Esophagus (tissue), 2 donors: ENCODE data around the gene ACR. TPM values are rescaled to one million over a fixed set of nuclear protein-coding genes. Genes with fewer than 3 reads are reported as not detected.

Source experiments
- H3K27ac ChIP-seq, 2 donors: one replicate each; pipeline ENCODE4 v1.5.1; 2013; ENCODE audit warnings: low read depth in 2 of 2, mild to moderate bottlenecking in 2 of 2, inconsistent platforms in 1 of 2, low read length in 1 of 2, moderate library complexity in 1 of 2
- H3K27me3 ChIP-seq, 2 donors: one replicate each; pipeline ENCODE4 v1.6.1; 2013; ENCODE audit warnings: low read length in 2 of 2, control low read depth in 1 of 2, mild to moderate bottlenecking in 1 of 2; ENCODE audit not compliant: insufficient read depth in 2 of 2, control insufficient read depth in 1 of 2
- H3K36me3 ChIP-seq, 2 donors: one replicate each; pipeline ENCODE4 v1.6.1; 2013; ENCODE audit warnings: low read length in 1 of 2; ENCODE audit not compliant: control insufficient read depth in 2 of 2, insufficient read depth in 2 of 2
- H3K4me1 ChIP-seq, 2 donors: one replicate each; pipeline ENCODE4 v1.6.1; 2013; ENCODE audit warnings: low read length in 1 of 2; ENCODE audit not compliant: control insufficient read depth in 2 of 2, insufficient read depth in 2 of 2
- H3K4me3 ChIP-seq, 2 donors: one replicate each; pipeline ENCODE4 v1.5.1; 2013; ENCODE audit warnings: low read length in 2 of 2, mild to moderate bottlenecking in 2 of 2, low read depth in 1 of 2, moderate library complexity in 1 of 2
- H3K9me3 ChIP-seq, 2 donors: one replicate each; pipeline ENCODE4 v1.6.1; 2013; ENCODE audit warnings: mild to moderate bottlenecking in 2 of 2, low read depth in 1 of 2, low read length in 1 of 2, moderate library complexity in 1 of 2; ENCODE audit not compliant: control insufficient read depth in 2 of 2, insufficient read depth in 1 of 2
- WGBS, 2 donors: extraction: QIAGEN DNeasy Blood & Tissue Kit; methylation state at CpG; one replicate each; pipeline ENCODE4 v1.1.7; 2013; 5-methylcytosine and 5-hydroxymethylcytosine counted together
- polyA plus RNA-seq, 2 donors: library from polyadenylated mRNA; stranded (reverse); fragments of 200-250 nt; gene quantifications; one replicate each; pipeline ENCODE4 v1.2.3, GENCODE V29; 2013
- donor health status: healthy with polysubstance abuse.
- donor health status: Bipolar disorder and iron deficiency.

The ACR gene
- polyA plus RNA-seq, 2 donors, result 0.14 to 0.20 TPM

DNA sequence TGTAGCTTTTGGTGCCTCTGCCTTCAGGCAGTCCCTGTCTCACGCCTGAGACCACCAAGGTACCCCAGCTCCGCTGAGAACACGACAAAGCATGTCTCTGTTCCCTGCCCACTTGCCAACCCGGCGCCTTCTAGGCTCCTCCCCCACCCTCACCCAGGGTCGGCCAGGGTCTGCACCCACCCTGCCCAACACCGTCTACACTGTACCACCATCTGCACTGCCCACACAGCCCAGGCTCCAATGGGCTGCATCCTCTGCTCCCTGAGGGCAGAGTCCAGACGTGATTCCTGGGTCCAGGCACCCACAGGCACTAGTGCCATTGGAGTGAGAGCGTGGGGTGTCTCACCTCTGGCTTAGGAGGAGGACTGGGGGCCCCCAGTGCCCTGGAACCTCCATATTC lies 22.8 kb upstream of the ACR start:
- Histone ChIP-seq H3K4me1 (peaks cover 3 to 6% of the 10 kb centered on the region in 2 donors), H3K27ac (no peak overlapping the region), H3K9me3 (no peaks in the 10 kb centered on the region), H3K4me3 (no peak overlapping the region), H3K27me3 (no peaks in the 10 kb centered on the region), H3K36me3 (peaks cover 0 to 3% of the 10 kb centered on the region in 2 donors)
- WGBS, 2 donors, result 83 to 84% methylated on average over 9 of the region's 9 CpGs

DNA sequence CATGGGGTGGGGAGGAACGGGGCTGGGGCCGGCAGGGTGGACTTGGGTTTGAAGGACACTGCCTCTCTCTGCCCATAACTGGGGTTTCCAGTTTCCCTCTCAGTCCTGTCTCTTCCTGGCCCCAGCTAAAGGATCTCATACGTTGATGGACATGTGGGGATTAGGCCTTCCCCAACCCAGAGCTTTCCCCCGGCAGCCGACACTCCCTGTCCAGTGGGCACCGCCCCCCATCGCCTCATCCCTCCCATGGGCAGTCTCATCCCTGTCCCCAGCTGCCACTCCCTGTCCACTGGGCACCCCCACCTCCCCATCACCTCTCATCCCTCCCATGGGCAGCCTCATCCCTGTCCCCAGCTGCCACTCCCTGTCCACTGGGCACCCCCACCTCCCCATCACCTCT lies 22.2 kb upstream of the ACR start:
- no peak overlapping the region for H3K27ac ChIP-seq
- WGBS, 2 donors, result 87 to 94% methylated on average over 7 of the region's 7 CpGs
- H3K9me3 ChIP-seq, result no peaks in the 10 kb centered on the region

GRCh38 chr22:50716290-50717024 lies 21.5 kb upstream of the ACR start:
- Histone ChIP-seq H3K27ac (no peak overlapping the region), H3K27me3 (peaks cover 0 to 3% of the 10 kb centered on the region in 2 donors), H3K36me3 (peaks cover 0 to 3% of the 10 kb centered on the region in 2 donors), H3K9me3 (no peaks in the 10 kb centered on the region), H3K4me3 (no peak overlapping the region), H3K4me1 (peaks cover 0 to 7% of the 10 kb centered on the region in 2 donors)
- WGBS, 2 donors, result 91 to 92% methylated on average over 13 of the region's 13 CpGs

More for the DNA sequence above, 22.2 kb upstream of the ACR start:
- Histone ChIP-seq H3K27me3 (peaks cover 0 to 3% of the 10 kb centered on the region in 2 donors), H3K4me3 (no peak overlapping the region), H3K4me1 (peaks cover 5 to 7% of the 10 kb centered on the region in 2 donors), H3K36me3 (peaks cover 0 to 3% of the 10 kb centered on the region in 2 donors)

GRCh38 chr22:50717709-50718351 lies 20.2 kb upstream of the ACR start:
- Histone ChIP-seq H3K4me3 (no peak overlapping the region), H3K36me3 (peaks cover 0 to 3% of the 10 kb centered on the region in 2 donors), H3K9me3 (no peaks in the 10 kb centered on the region), H3K4me1 (peaks cover 0 to 7% of the 10 kb centered on the region in 2 donors), H3K27ac (no peak overlapping the region), H3K27me3 (peaks cover 0 to 3% of the 10 kb centered on the region in 2 donors)
- 83 to 87% methylated on average over 10 of the region's 10 CpGs for WGBS, 2 donors

GRCh38 chr22:50718352-50718709 lies 19.7 kb upstream of the ACR start:
- WGBS, 2 donors, result 88 to 92% methylated on average over 10 of the region's 10 CpGs
- H3K27me3 ChIP-seq, result peaks cover 0 to 3% of the 10 kb centered on the region in 2 donors
- no peak overlapping the region for H3K27ac ChIP-seq
- H3K36me3 ChIP-seq, result peaks cover 0 to 3% of the 10 kb centered on the region in 2 donors
- peaks cover 0 to 7% of the 10 kb centered on the region in 2 donors for H3K4me1 ChIP-seq
- no peak overlapping the region for H3K4me3 ChIP-seq
- no peaks in the 10 kb centered on the region for H3K9me3 ChIP-seq

DNA sequence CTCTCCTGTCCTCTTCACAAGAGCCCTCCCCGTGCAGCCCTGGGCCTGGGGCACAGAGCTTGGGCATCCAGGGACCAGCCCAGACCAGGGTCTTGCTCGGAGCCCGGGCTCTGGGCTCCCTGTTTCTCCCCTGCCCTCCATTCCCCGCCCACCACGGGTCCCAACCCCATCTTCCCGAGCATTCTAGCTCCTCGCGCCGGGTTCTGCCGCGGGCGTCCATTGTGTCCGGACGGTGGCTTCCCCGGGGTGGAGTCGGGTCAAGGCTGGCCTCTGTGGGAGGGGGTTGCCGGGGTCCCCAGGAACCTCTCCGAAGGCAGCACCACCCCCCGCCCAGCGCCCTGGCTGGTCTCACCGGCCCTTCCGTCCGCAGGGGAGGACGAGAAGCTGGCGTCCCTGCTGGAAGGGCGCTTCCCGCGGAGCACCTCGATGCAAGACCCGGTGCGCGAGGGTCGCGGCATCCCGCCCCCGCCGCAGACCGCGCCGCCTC lies 18.1 kb upstream of the ACR start:
- H3K27me3 ChIP-seq, result peaks cover 0 to 3% of the 10 kb centered on the region in 2 donors
- no peaks in the 10 kb centered on the region for H3K9me3 ChIP-seq
- peaks cover 0 to 7% of the 10 kb centered on the region in 2 donors for H3K4me1 ChIP-seq
- H3K36me3 ChIP-seq, result peaks cover 0 to 8% of the 10 kb centered on the region in 2 donors
- no peak overlapping the region for H3K27ac ChIP-seq
- 37 to 44% methylated on average over 32 to 40 of the region's 40 CpGs for WGBS, 2 donors
- peak overlapping the region in 1 of 2 donors; percentile 17 for H3K4me3 ChIP-seq

DNA sequence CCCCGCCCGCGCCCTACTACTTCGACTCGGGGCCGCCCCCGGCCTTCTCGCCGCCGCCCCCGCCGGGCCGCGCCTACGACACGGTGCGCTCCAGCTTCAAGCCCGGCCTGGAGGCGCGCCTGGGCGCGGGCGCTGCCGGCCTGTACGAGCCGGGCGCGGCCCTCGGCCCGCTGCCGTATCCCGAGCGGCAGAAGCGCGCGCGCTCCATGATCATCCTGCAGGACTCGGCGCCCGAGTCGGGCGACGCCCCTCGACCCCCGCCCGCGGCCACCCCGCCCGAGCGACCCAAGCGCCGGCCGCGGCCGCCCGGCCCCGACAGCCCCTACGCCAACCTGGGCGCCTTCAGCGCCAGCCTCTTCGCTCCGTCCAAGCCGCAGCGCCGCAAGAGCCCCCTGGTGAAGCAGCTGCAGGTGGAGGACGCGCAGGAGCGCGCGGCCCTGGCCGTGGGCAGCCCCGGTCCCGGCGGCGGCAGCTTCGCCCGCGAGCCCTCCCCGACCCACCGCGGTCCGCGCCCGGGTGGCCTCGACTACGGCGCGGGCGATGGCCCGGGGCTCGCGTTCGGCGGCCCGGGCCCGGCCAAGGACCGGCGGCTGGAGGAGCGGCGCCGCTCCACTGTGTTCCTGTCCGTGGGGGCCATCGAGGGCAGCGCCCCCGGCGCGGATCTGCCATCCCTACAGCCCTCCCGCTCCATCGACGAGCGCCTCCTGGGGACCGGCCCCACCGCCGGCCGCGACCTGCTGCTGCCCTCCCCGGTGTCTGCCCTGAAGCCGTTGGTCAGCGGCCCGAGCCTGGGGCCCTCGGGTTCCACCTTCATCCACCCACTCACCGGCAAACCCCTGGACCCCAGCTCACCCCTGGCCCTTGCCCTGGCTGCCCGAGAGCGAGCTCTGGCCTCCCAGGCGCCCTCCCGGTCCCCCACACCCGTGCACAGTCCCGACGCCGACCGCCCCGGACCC lies 17.4 kb upstream of the ACR start:
- peaks cover 0 to 8% of the 10 kb centered on the region in 2 donors for H3K36me3 ChIP-seq
- peaks cover 0 to 7% of the 10 kb centered on the region in 2 donors for H3K4me1 ChIP-seq
- H3K27me3 ChIP-seq, result peaks cover 0 to 3% of the 10 kb centered on the region in 2 donors
- WGBS, 2 donors, result 24 to 39% methylated on average over 89 to 132 of the region's 132 CpGs
- peak overlapping the region in 1 of 2 donors; percentile 17 for H3K4me3 ChIP-seq
- H3K9me3 ChIP-seq, result no peaks in the 10 kb centered on the region
- no peak overlapping the region for H3K27ac ChIP-seq

DNA sequence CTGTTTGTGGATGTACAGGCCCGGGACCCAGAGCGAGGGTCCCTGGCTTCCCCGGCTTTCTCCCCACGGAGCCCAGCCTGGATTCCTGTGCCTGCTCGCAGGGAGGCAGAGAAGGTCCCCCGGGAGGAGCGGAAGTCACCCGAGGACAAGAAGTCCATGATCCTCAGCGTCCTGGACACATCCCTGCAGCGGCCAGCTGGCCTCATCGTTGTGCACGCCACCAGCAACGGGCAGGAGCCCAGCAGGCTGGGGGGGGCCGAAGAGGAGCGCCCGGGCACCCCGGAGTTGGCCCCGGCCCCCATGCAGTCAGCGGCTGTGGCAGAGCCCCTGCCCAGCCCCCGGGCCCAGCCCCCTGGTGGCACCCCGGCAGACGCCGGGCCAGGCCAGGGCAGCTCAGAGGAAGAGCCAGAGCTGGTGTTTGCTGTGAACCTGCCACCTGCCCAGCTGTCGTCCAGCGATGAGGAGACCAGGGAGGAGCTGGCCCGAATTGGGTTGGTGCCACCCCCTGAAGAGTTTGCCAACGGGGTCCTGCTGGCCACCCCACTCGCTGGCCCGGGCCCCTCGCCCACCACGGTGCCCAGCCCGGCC lies 16.7 kb upstream of the ACR start:
- Histone ChIP-seq H3K4me3 (no peak overlapping the region), H3K9me3 (no peaks in the 10 kb centered on the region), H3K36me3 (peaks cover 0 to 8% of the 10 kb centered on the region in 2 donors), H3K4me1 (peaks cover 0 to 7% of the 10 kb centered on the region in 2 donors), H3K27ac (no peak overlapping the region), H3K27me3 (peaks cover 0 to 3% of the 10 kb centered on the region in 2 donors)
- 87 to 88% methylated on average over 31 to 32 of the region's 32 CpGs for WGBS, 2 donors
